H1 (cell line): ENCODE data around the gene TBC1D24. TPM values are rescaled to one million over a fixed set of nuclear protein-coding genes. Genes with fewer than 3 reads are reported as not detected.

ENCODE experiments used
- CTCF ChIA-PET: fragments of 300-600 bp; sonication (Branson Sonifier 250); formaldehyde crosslinking; loops from one replicate; lab custom pipeline; 2021; ENCODE audit not compliant: partially characterized antibody; lab: Charles Lee
- POLR2A ChIA-PET: fragments of 300-600 bp; sonication (Branson Sonifier 250); formaldehyde crosslinking; loops from one replicate; lab custom pipeline; 2021; ENCODE audit warnings: inconsistent platforms; ENCODE audit not compliant: partially characterized antibody; lab: Charles Lee
- DNase-seq, 2 experiments: peaks; one replicate each; pipeline versions ENCODE4 v3.0.0 to v3.0.0-alpha.2; 2010 to 2022; ENCODE audit warnings: low spot score in 2 of 2, low read depth in 1 of 2, mixed read lengths in 1 of 2
- FAIRE-seq: peaks from 2 replicates; lab custom pipeline; 2011; peaks lifted over from hg19 to GRCh38; lab: Jason Lieb, UNC
- H2AFZ ChIP-seq: 2 replicates; pipeline ENCODE4 v1.8.1; 2012; ENCODE audit warnings: low read length, inconsistent platforms
- H2AK5ac ChIP-seq: 2 replicates; pipeline ENCODE4 v1.6.1; 2013; ENCODE audit warnings: low read depth, low read length
- H2BK120ac ChIP-seq: replicated peaks from 2 replicates; pipeline ENCODE3; 2013; ENCODE audit warnings: low read depth, low read length, inconsistent platforms
- H2BK12ac ChIP-seq: 2 replicates; pipeline ENCODE4 v1.6.1; 2013; ENCODE audit warnings: low read depth, low read length
- H2BK15ac ChIP-seq: 2 replicates; pipeline ENCODE4 v1.6.1; 2013; ENCODE audit warnings: low read length
- H2BK20ac ChIP-seq: 2 replicates; pipeline ENCODE4 v1.6.1; 2013; ENCODE audit warnings: low read length
- H2BK5ac ChIP-seq: 2 replicates; pipeline ENCODE4 v1.6.1; 2013; ENCODE audit warnings: low read depth, low read length
- H3K14ac ChIP-seq: 2 replicates; pipeline ENCODE4 v1.6.1; 2013; ENCODE audit warnings: inconsistent platforms; ENCODE audit not compliant: insufficient read length
- H3K18ac ChIP-seq: 2 replicates; pipeline ENCODE4 v1.6.1; 2013; ENCODE audit warnings: low read length; ENCODE audit errors: extremely low read depth
- H3K23ac ChIP-seq: 2 replicates; pipeline ENCODE4 v1.6.1; 2013; ENCODE audit warnings: inconsistent platforms; ENCODE audit not compliant: insufficient read length
- H3K23me2 ChIP-seq: 2 replicates; pipeline ENCODE4 v1.6.1; 2013; ENCODE audit warnings: low read depth, low read length
- H3K27ac ChIP-seq: 2 replicates; pipeline ENCODE4 v1.6.1; 2011; ENCODE audit warnings: low read depth, low read length, inconsistent platforms
- H3K27me3 ChIP-seq, 4 experiments: replicated peaks in 1 of 4; 1 replicate in 1 of 4; 2 replicates in 3 of 4; pipeline versions ENCODE4 v1.6.1 to v1.8.1; 2011 to 2013; ENCODE audit warnings: low read length in 3 of 4, mild to moderate bottlenecking in 3 of 4, inconsistent platforms in 2 of 4, mixed read lengths in 2 of 4, moderate library complexity in 1 of 4; ENCODE audit not compliant: control insufficient read depth in 3 of 4, insufficient read depth in 3 of 4; ENCODE audit errors: extremely low read depth in 1 of 4
- H3K36me3 ChIP-seq, 4 experiments: 2 replicates each; pipeline versions ENCODE4 v1.6.1 to v1.8.1; 2011 to 2013; ENCODE audit warnings: mild to moderate bottlenecking in 4 of 4, low read length in 3 of 4, moderate library complexity in 2 of 4, control low read depth in 1 of 4, inconsistent platforms in 1 of 4; ENCODE audit not compliant: insufficient read depth in 4 of 4, control insufficient read depth in 2 of 4
- H3K4ac ChIP-seq: replicated peaks from 2 replicates; pipeline ENCODE3; 2013; ENCODE audit warnings: low read length, low read depth, mixed read lengths, inconsistent platforms; ENCODE audit not compliant: insufficient read length
- H3K4me1 ChIP-seq, 4 experiments: replicated peaks in 1 of 4; 1 replicate in 1 of 4; 2 replicates in 3 of 4; pipeline versions ENCODE4 v1.6.1 to v1.8.1; 2011 to 2013; ENCODE audit warnings: low read length in 3 of 4, inconsistent platforms in 2 of 4, mixed read lengths in 1 of 4; ENCODE audit not compliant: insufficient read depth in 4 of 4, control insufficient read depth in 3 of 4
- H3K4me2 ChIP-seq, 2 experiments: 2 replicates each; pipeline versions ENCODE4 v1.6.1 to v1.8.1; 2011 to 2013; ENCODE audit warnings: low read depth in 2 of 2, low read length in 2 of 2, control low read depth in 1 of 2, inconsistent platforms in 1 of 2, mild to moderate bottlenecking in 1 of 2; ENCODE audit not compliant: insufficient read depth in 1 of 2
- H3K4me3 ChIP-seq, 4 experiments: fragments of 200-600, 300-600 bp in 1 of 4; sonication (generic), shearing (Covaris generic), sonication (Bioruptor Twin) in 1 of 4; 2 replicates each; pipeline versions ENCODE4 v1.5.1 to v1.8.1; 2011 to 2016; ENCODE audit warnings: low read length in 4 of 4, low read depth in 3 of 4, control low read depth in 2 of 4, inconsistent platforms in 2 of 4, mild to moderate bottlenecking in 2 of 4, mixed read lengths in 1 of 4, moderate library complexity in 1 of 4; ENCODE audit not compliant: insufficient read depth in 2 of 4; ENCODE audit errors: extremely low read depth in 1 of 4
- H3K56ac ChIP-seq: replicated peaks from 2 replicates; pipeline ENCODE3; 2013; ENCODE audit warnings: low read depth, mild to moderate bottlenecking, mixed read lengths, low read length, inconsistent platforms; ENCODE audit not compliant: insufficient read length
- H3K79me1 ChIP-seq: 2 replicates; pipeline ENCODE4 v1.6.1; 2013; ENCODE audit warnings: low read depth, low read length, control low read depth
- H3K79me2 ChIP-seq, 2 experiments: 2 replicates each; pipeline versions ENCODE4 v1.6.1 to v1.8.1; 2012 to 2013; ENCODE audit warnings: low read length in 2 of 2, mild to moderate bottlenecking in 2 of 2, inconsistent platforms in 1 of 2; ENCODE audit not compliant: insufficient read depth in 2 of 2, control insufficient read depth in 1 of 2
- H3K9ac ChIP-seq, 4 experiments: replicated peaks in 1 of 4; 1 replicate in 1 of 4; 2 replicates in 3 of 4; pipeline versions ENCODE4 v1.6.1 to v1.8.1; 2011 to 2013; ENCODE audit warnings: low read depth in 3 of 4, low read length in 3 of 4, control low read depth in 2 of 4, mild to moderate bottlenecking in 2 of 4, moderate library complexity in 2 of 4, inconsistent platforms in 1 of 4; ENCODE audit errors: extremely low read depth in 1 of 4
- H3K9me3 ChIP-seq, 2 experiments: 2 replicates each; pipeline versions ENCODE4 v1.6.1 to v1.8.1; 2012 to 2013; ENCODE audit warnings: mild to moderate bottlenecking in 2 of 2, moderate library complexity in 2 of 2, control low read depth in 1 of 2, inconsistent platforms in 1 of 2, low read depth in 1 of 2, low read length in 1 of 2, mixed read lengths in 1 of 2; ENCODE audit not compliant: insufficient read depth in 2 of 2
- H4K20me1 ChIP-seq, 2 experiments: replicated peaks in 1 of 2; 2 replicates each; pipeline versions ENCODE3 to v1.8.1; 2011 to 2013; ENCODE audit warnings: inconsistent platforms in 2 of 2, low read length in 2 of 2, mild to moderate bottlenecking in 1 of 2; ENCODE audit not compliant: insufficient read depth in 2 of 2, control insufficient read depth in 1 of 2
- H4K5ac ChIP-seq: 2 replicates; pipeline ENCODE4 v1.6.1; 2013; ENCODE audit warnings: low read length, low read depth, mixed read lengths, inconsistent platforms; ENCODE audit not compliant: insufficient read length
- H4K8ac ChIP-seq: 2 replicates; pipeline ENCODE4 v1.8.0; 2013; ENCODE audit warnings: mild to moderate bottlenecking, moderate library complexity, low read length, inconsistent platforms; ENCODE audit not compliant: insufficient read depth; ENCODE audit errors: extremely low read depth
- H4K91ac ChIP-seq: replicated peaks from 2 replicates; pipeline ENCODE3; 2013; ENCODE audit warnings: low read length, mixed read lengths, inconsistent platforms; ENCODE audit not compliant: insufficient read length
- E2F6 ChIP-seq: IDR thresholded peaks from 2 replicates; pipeline ENCODE4 v1.6.1; 2012; ENCODE audit warnings: inconsistent platforms
- MAX ChIP-seq: IDR thresholded peaks from 2 replicates; pipeline ENCODE4 v1.6.1; 2012; ENCODE audit warnings: inconsistent platforms
- RBBP5 ChIP-seq: IDR thresholded peaks from 2 replicates; pipeline ENCODE4 v1.7.1; 2012; ENCODE audit warnings: low read depth, mild to moderate bottlenecking, inconsistent platforms, low read length, moderate library complexity, borderline replicate concordance
- SIN3A ChIP-seq, 2 experiments: IDR thresholded peaks in 1 of 2; conservative IDR thresholded peaks in 1 of 2; 2 replicates each; pipeline ENCODE4 v1.6.1; 2011 to 2012; ENCODE audit warnings: low read length in 2 of 2, improper control_type of control experiment in 1 of 2, low read depth in 1 of 2, mild to moderate bottlenecking in 1 of 2
- TAF1 ChIP-seq: IDR thresholded peaks from 2 replicates; pipeline ENCODE4 v1.6.1; 2011; ENCODE audit warnings: mild to moderate bottlenecking, low read depth, low read length
- WGBS, 2 experiments: shearing (Covaris generic) in 1 of 2; methylation state at CpG; one replicate each; pipeline versions ENCODE4 v1.1.6 to v1.1.7; 2013 to 2015; ENCODE audit warnings: low lambda C conversion rate in 2 of 2, mixed read lengths in 2 of 2, inconsistent platforms in 1 of 2, low coverage in 1 of 2, missing lambda C conversion rate in 1 of 2; ENCODE audit not compliant: insufficient replicate concordance in 2 of 2, insufficient coverage in 1 of 2, insufficient read length in 1 of 2; ENCODE audit errors: extremely low coverage in 1 of 2, missing lambda C conversion rate in 1 of 2; 5-methylcytosine and 5-hydroxymethylcytosine counted together
- polyA plus RNA-seq, 7 experiments: library from polyadenylated mRNA; depleted of rRNA in 3 of 7; stranded (reverse) in 5 of 7; unstranded in 2 of 7; fragments of >200 nt in 5 of 7; fragments of 200-250 nt in 2 of 7; gene quantifications; 1 replicate in 5 of 7; 2 replicates in 1 of 7; 4 replicates in 1 of 7; pipeline versions ENCODE4 v1.2.1 to v1.2.3, GENCODE V29; 2011 to 2013; ENCODE audit warnings: missing spikeins in 2 of 7, mixed read lengths in 2 of 7
- total RNA-seq: library from RNA; stranded (reverse); fragmentation: NEBNext Ultra II Directional; extraction: Animal tissue kit (Norgen Biotek cat#: 25700); gene quantifications from 2 replicates; pipeline ENCODE4 v1.2.1, GENCODE V29; 2021

Gene TBC1D24
- total and polyA plus RNA-seq, 2 of the 8 experiments (the other 6 are each of a cell fraction or from before 2014, with no cell fraction given) = 8.7 to 21.5 TPM

- TF ChIP-seq SIN3A (conservative IDR thresholded peaks at IDR 0.05 in 1 of 2, IDR thresholded peaks at IDR 0.05 in 1 of 2; ENCODE audit: low read depth in 1 of 2, low read length in 2 of 2) = no peak
- TF ChIP-seq RBBP5 = no peak
- peak; percentile 78 for TF ChIP-seq MAX
- TF ChIP-seq TAF1 = no peak
- TF ChIP-seq E2F6 = peak; percentile 34; the same call in 1 of the 2 replicates
- H2BK12ac ChIP-seq = no peak overlapping the region; the same call in 1 of the 2 replicates
- H3K4me3 ChIP-seq = peak overlapping the region in 1 of 4 experiments; percentile 56; a peak in 2 of 8 replicates
- no peak for DNase-seq
- no peak overlapping the region for H3K9ac ChIP-seq
- peaks cover 27% of the 10 kb centered on the region; the same call in 1 of the 2 replicates for H3K23me2 ChIP-seq
- ChIA-PET CTCF (interaction anchor here (1.0 to 4.0 kb wide), 2 partner anchors 10 to 130 kb away, joined by 4 to 15 read pairs; partner anchors contain the start of genes ABCA3 and TEDC2), POLR2A (interaction anchor here (0.9 to 2.8 kb wide), 6 partner anchors 11 to 62 kb away, joined by 3 to 8 read pairs (median 6); partner anchors contain the start of genes AMDHD2 and TEDC2)
- peaks cover 24 to 61% (median 54%) of the 10 kb centered on the region in 4 experiments for H3K27me3 ChIP-seq
- no peaks in the 10 kb centered on the region for H3K9me3 ChIP-seq
- no peak overlapping the region for H2BK120ac ChIP-seq
- no peak overlapping the region for H3K14ac ChIP-seq
- no peaks in the 10 kb centered on the region for H3K79me2 ChIP-seq
- 57% methylated on average over 9 of the region's 9 CpGs; no CpG with 5 or more reads in 1 of the 2 experiments for WGBS, 2 experiments
- no peak overlapping the region for H4K91ac ChIP-seq
- no peaks in the 10 kb centered on the region for H3K36me3 ChIP-seq
- H2AK5ac ChIP-seq = no peak overlapping the region
- H3K4ac ChIP-seq = no peak overlapping the region
- peaks cover 2 to 10% of the 10 kb centered on the region in 2 experiments for H4K20me1 ChIP-seq
- H3K56ac ChIP-seq = no peak overlapping the region
- H2BK20ac ChIP-seq = no peak overlapping the region
- H3K4me2 ChIP-seq = peak overlapping the region; percentile 53 to 75
- no peak overlapping the region for H4K5ac ChIP-seq
- H3K4me1 ChIP-seq = peaks cover 0 to 41% (median 31%) of the 10 kb centered on the region in 4 experiments; a peak in 6 of 7 replicates
- no peaks in the 10 kb centered on the region for H3K79me1 ChIP-seq
- no peak overlapping the region; the same call in 1 of the 2 replicates for H3K18ac ChIP-seq
- no peak overlapping the region for H2BK5ac ChIP-seq
- H2BK15ac ChIP-seq = no peak overlapping the region
- no peak overlapping the region for H3K23ac ChIP-seq
- no peak overlapping the region for H2AFZ ChIP-seq
- H4K8ac ChIP-seq = no peak overlapping the region
- FAIRE-seq = no peak
- H3K27ac ChIP-seq = no peak overlapping the region
Observed at GRCh38 chr16:2470603-2471015, 4.3 kb upstream of the TBC1D24 start.
